ENCODE results near the gene FARP1. TPM values are rescaled to one million over a fixed set of nuclear protein-coding genes. Genes with fewer than 3 reads are reported as not detected.

The FARP1 gene
- total RNA-seq, 2 donors from 2014 or later = 1.0 to 2.2 TPM

DNA sequence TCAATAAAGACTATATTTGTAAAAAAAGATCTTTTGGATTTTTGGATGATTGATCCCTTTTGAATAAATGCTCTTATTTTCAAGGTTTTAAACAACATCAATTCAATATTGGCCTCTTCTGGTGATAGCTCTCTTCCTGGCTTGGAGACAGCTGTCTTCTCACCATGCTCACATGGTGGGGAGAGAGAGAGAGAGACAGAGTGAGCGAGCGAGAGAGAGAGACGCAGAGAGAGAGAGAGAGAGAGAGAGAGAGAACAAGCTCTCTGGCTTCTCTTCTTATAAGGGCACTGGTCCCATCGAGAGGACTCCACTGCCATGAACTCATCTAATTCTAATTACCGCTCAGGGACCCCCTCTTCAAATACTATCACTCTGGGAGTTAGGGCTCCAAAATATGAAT, 32.1 kb upstream of the FARP1 start:
- H3K36me3 Mint-ChIP-seq = no peaks in the 10 kb centered on the region
- no peak overlapping the region for H3K27ac Mint-ChIP-seq
- H3K9me3 Mint-ChIP-seq = no peaks in the 10 kb centered on the region
- no peak for DNase-seq (ENCODE audit: low spot score)
- H3K4me3 Mint-ChIP-seq = no peak overlapping the region
- no peak for ATAC-seq
- no peaks in the 10 kb centered on the region for H3K27me3 Mint-ChIP-seq
- no peaks in the 10 kb centered on the region for H3K4me1 Mint-ChIP-seq (ENCODE audit: low read depth in 2 of 2)

DNA sequence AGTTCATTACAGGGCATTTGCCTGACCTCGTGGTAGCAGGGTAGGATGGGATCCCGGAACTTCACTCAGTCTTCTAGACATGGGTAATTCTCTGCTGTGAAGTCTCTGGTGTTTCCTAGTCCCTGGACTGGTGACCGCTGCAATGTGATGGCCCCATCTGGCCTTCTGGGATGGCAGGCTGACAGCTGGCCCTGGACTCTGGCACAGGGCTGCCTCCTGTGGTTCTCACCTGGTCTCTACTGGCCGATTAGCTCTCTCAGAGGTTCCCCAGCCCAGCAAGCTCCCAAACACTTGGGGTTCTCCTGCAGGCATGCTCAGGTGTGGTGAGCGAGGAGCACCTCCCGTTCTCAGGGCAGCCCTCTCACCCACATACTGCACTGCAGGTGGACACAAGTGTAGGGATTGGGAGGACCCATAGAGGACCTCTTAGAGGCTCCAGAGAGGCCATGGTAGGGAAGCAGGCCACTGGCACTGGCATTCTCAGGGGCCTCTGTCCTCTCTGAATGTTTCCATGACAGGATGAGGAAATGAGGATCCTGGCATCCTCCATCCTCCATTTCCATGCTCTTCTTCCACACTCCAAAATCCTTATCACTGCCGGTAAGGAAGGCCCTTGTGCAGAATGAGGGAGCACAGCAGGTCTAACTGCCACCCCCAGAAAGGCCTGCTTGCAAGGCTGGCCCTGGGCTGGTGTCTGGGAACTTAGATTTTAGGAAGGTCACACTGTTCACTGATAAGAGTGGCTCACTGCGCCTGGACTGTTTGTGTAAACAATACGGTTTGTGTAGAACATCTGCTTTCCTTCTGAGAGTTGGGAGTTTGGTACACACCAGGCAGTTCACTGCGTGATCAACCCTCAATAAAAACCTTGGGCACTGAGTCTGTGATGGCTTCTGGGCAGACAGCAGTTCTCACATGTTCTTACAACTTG, 31.5 kb upstream of the FARP1 start:
- no peak overlapping the region for H3K4me3 Mint-ChIP-seq
- no peaks in the 10 kb centered on the region for H3K4me1 Mint-ChIP-seq (ENCODE audit: low read depth in 2 of 2)
- H3K27ac Mint-ChIP-seq = no peak overlapping the region
- no peaks in the 10 kb centered on the region for H3K36me3 Mint-ChIP-seq
- ATAC-seq (peak in 1 of 2 donors; percentile 11), DNase-seq (ENCODE audit: low spot score) (no peak)
- H3K9me3 Mint-ChIP-seq = no peaks in the 10 kb centered on the region
- H3K27me3 Mint-ChIP-seq = no peaks in the 10 kb centered on the region

DNA sequence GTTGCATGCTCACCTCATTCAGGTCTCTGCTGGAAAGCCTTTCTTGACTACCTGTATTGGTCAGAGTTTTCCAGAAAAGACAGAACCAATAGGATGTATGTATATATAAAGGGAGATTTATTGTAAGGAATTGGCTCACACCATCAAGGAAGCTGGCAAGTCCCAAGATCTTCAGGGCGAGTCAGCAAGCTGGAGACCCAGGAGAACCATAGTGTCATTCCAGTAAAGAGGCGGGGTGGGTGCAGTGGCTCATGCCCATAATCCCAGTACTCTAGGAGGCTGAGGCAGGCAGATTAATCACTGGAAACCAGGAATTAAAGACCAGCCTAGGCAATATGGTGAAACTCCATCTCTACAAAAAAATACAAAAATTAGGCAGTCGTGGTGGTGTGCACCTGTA, 30.4 kb upstream of the FARP1 start:
- H3K4me1 Mint-ChIP-seq (ENCODE audit: low read depth in 2 of 2) = no peaks in the 10 kb centered on the region

DNA sequence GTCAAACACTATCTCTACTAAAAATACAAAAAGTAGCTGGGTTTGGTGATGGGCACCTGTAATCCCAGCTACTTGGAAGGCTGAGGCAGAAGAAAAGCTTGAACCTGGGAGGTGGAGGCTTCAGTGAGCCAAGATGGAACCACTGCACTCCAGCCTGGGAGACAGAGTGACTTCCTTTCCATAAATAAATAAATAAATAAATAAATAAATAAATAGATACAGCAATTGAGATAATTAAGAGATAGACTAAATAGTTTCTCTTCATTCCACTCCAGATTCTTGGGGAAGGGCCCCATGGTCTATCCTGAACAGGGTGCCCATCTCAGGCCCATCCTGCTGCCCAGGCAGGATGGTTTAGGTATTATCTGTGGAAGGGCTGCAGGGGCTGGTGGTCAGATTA, 24.0 kb upstream of the FARP1 start:
- DNase-seq (ENCODE audit: low spot score) (no peak), ATAC-seq (no peak)
- H3K27ac Mint-ChIP-seq = no peak overlapping the region
- peaks cover under 1% of the 10 kb centered on the region for H3K36me3 Mint-ChIP-seq
- no peaks in the 10 kb centered on the region for H3K4me1 Mint-ChIP-seq (ENCODE audit: low read depth in 2 of 2)
- no peak overlapping the region for H3K4me3 Mint-ChIP-seq
- H3K27me3 Mint-ChIP-seq = peaks cover 0 to 9% of the 10 kb centered on the region in 2 donors
- peaks cover under 1% of the 10 kb centered on the region for H3K9me3 Mint-ChIP-seq

More for the DNA sequence above, 30.4 kb upstream of the FARP1 start:
- no peak for ATAC-seq
- Mint-ChIP-seq H3K27me3 (no peaks in the 10 kb centered on the region), H3K4me3 (no peak overlapping the region), H3K9me3 (no peaks in the 10 kb centered on the region), H3K27ac (no peak overlapping the region), H3K36me3 (no peaks in the 10 kb centered on the region)
- DNase-seq (ENCODE audit: low spot score) = no peak

DNA sequence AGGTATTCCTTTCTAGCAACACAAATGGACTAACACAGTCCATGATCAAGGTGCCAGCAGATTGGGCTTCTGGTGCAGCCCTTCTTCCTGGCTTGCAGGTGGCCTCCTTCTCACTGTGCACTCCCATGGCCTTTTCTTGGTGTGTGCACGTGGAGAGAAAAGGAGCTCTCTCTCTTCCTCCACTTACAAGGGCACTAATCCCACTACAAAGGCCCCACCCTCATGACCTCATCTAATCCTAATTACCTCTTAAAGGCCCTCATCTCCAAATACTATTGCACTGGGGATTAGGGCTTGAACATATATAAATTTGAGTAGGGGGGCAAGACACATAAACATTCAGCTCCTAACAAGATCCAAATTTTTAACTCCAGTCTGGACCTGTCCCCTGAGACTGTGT, 19.7 kb upstream of the FARP1 start:
- peaks cover 6 to 19% of the 10 kb centered on the region in 2 donors for H3K27me3 Mint-ChIP-seq
- no peak for DNase-seq (ENCODE audit: low spot score)
- peaks cover 5% of the 10 kb centered on the region for H3K36me3 Mint-ChIP-seq
- H3K27ac Mint-ChIP-seq = no peak overlapping the region
- no peak overlapping the region for H3K4me3 Mint-ChIP-seq
- no peaks in the 10 kb centered on the region for H3K4me1 Mint-ChIP-seq (ENCODE audit: low read depth in 2 of 2)
- H3K9me3 Mint-ChIP-seq = peaks cover 5% of the 10 kb centered on the region
- ATAC-seq = no peak

DNA sequence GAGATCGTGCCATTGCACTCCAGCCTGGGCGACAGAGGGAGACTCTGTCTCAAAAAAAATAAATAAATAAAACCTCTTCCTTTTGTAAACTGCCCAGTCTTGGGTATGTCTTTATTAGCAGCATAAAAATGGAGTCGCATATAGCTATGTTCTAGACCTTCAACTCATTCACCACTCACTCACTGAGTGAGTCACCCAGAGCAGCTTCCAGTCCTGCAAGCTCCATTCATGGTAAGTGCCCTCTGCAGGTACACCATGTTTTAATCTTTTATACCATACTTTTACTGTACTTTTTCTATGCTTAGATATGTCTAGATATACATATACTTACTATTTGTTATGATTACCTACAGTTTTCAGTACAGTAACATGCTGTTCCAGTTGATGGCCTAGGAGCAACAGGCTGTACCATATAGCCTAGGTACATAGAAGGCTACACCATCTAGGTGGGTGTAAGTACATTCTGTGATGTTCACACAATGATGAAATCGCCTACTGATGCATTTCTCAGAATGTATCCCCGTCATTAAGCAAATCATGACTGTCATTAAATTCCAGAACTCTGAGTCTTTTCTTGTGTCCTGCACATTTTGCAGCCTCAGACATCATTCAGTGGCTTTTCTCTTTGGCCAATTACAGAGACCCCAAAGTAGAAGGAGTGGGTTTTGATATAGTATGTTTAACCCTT, 13.7 kb upstream of the FARP1 start:
- Mint-ChIP-seq H3K27ac (no peak overlapping the region), H3K9me3 (peaks cover 2% of the 10 kb centered on the region), H3K27me3 (peaks cover 12 to 44% of the 10 kb centered on the region in 2 donors), H3K4me3 (no peak overlapping the region), H3K4me1 (ENCODE audit: low read depth in 2 of 2) (no peaks in the 10 kb centered on the region), H3K36me3 (peaks cover 1% of the 10 kb centered on the region)
- ATAC-seq = no peak
- no peak for DNase-seq (ENCODE audit: low spot score)

DNA sequence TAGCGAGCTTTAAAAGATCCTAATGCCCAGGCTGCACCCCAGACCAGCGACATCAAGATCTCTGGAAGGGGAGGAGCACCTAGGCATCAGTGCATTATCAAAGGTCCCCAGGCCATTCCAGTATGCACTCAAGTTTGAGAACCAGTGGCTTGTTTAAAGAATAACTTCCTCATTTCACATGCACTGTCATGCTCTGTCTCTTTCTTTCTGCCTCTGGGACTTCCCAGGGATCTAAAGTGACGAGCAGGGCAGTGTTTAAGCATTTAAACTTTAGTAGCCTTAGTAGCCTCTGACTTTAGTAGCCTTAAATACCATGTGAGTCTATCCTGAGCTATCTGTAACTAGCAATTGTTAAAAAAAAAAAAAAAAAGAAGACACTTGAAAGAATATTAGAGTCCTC, 8.9 kb upstream of the FARP1 start:
- H3K4me3 Mint-ChIP-seq = no peak overlapping the region
- H3K27ac Mint-ChIP-seq = no peak overlapping the region
- no peaks in the 10 kb centered on the region for H3K9me3 Mint-ChIP-seq
- H3K36me3 Mint-ChIP-seq = no peaks in the 10 kb centered on the region
- ATAC-seq (no peak), DNase-seq (ENCODE audit: low spot score) (no peak)
- no peaks in the 10 kb centered on the region for H3K4me1 Mint-ChIP-seq (ENCODE audit: low read depth in 2 of 2)
- H3K27me3 Mint-ChIP-seq = peaks cover 25 to 43% of the 10 kb centered on the region in 2 donors

DNA sequence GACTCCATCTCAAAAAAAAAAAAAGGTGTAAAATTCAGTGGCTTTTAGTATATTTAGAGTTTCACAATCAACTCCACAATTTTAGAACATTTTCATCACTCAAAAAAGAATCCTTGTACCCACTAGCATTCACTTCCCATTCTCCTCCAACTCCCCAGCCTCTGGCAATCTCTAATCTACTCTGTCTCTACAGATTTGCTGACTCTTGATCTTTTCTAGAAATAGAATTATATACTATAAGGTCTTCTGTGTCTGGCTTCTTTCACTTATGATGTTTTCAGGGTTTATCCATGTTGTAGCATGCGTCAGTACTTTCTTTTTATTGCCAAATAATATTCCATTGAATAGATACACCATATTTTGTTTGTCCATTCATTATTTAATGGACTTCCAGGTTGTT, 8.0 kb upstream of the FARP1 start:
- DNase-seq (ENCODE audit: low spot score) = no peak
- Mint-ChIP-seq H3K27me3 (peaks cover 29 to 41% of the 10 kb centered on the region in 2 donors), H3K27ac (no peak overlapping the region), H3K9me3 (no peaks in the 10 kb centered on the region), H3K4me1 (ENCODE audit: low read depth in 2 of 2) (no peaks in the 10 kb centered on the region), H3K36me3 (no peaks in the 10 kb centered on the region), H3K4me3 (no peak overlapping the region)
- ATAC-seq = no peak

DNA sequence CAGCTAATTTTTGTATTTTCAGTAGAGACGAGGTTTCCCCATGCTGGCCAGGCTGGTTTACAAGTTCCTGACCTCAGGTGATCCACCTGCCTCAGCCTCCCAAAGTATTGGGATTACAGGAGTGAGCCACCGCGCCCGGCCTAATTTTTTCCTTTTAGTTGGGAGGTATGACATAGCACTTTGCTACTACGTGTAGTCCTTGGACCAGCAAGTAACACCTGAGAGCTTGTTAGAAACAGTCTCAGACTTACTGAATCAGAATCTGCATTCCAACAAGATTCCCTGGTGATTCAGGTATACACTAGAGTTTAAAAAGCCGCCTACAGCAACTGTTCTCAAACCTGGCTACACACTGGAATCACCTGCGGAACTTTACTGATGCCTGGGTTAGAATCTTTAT, 1.8 kb upstream of the FARP1 start:
- Mint-ChIP-seq H3K27me3 (peaks cover 36% of the 10 kb centered on the region in 2 donors), H3K36me3 (no peaks in the 10 kb centered on the region), H3K27ac (no peak overlapping the region), H3K4me1 (ENCODE audit: low read depth in 2 of 2) (peaks cover 0 to 9% of the 10 kb centered on the region in 2 donors), H3K9me3 (no peaks in the 10 kb centered on the region), H3K4me3 (no peak overlapping the region)
- DNase-seq (ENCODE audit: low spot score) = no peak
- no peak for ATAC-seq

DNA sequence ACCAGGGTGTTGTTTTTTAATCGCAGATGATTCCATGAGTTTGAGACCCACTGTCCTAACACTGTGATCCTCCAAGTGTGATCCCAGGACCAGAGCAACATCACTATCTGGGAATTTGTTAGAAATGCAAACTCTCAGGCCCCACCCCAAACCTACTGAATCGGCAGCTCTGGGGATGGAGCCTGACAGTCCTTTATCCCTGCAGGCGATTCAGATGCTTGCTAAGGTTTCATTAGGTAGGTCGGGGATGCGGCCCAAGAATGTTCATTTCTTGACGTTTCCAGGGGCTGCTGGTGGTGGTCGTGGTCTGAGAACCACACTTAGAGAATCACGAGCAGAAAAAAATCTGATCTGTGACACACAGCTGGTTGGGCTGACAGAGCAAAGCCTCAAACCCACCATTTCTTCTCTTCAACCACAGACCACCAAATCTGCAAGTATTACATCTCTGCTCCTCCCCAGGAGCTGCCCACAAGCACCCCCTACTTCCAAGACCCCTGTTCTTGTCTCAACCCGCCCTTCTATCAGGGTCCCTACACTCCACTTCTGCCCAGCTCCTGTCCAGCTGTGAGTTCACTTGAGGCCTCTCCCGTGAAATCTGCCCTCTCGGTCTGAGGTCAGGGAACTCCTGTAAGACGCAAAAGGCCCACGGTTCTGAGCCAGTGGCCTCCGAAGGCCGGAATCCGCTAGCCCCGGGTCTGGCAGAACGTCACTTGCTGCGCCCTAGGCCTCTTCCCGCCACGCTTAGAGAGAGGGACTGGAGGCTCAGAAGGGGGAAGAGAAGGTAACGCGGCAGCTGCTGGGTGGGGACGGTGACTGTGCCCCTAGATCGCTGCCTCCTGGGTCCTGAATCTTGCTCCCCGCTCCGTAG, 1.1 kb upstream of the FARP1 start:
- H3K4me3 Mint-ChIP-seq = peak overlapping the region; percentile 27
- DNase-seq (ENCODE audit: low spot score) = no peak
- no peak overlapping the region for H3K27ac Mint-ChIP-seq

DNA sequence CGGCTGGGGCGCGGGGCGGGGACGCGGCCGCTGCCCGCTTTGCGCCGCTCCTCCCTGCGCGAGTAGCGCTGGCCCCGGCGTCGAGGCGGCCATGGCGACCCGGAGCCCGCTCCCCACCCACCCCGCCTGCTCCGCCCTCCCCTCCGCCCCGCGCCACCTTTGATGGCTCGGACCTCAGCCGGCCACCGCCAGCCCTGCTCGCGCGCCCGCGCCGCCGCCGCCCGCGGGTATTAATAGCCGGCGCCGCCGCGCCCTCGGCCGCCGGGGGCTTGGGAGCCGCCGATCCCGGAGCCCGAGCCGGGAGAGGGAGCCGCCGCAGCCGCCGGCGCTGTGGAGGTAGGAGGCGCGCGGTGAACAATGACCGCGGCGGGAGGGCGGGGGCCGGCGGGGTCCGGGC, 261 bp downstream of the FARP1 start:
- peaks cover 0 to 9% of the 10 kb centered on the region in 2 donors for H3K4me1 Mint-ChIP-seq (ENCODE audit: low read depth in 2 of 2)
- H3K9me3 Mint-ChIP-seq = no peaks in the 10 kb centered on the region
- peaks cover 31 to 38% of the 10 kb centered on the region in 2 donors for H3K27me3 Mint-ChIP-seq
- no peak for DNase-seq (ENCODE audit: low spot score)
- no peak overlapping the region for H3K4me3 Mint-ChIP-seq
- peak in 1 of 2 donors; percentile 50 for ATAC-seq
- no peaks in the 10 kb centered on the region for H3K36me3 Mint-ChIP-seq
- no peak overlapping the region for H3K27ac Mint-ChIP-seq

More for the DNA sequence above, 1.1 kb upstream of the FARP1 start:
- H3K36me3 Mint-ChIP-seq = no peaks in the 10 kb centered on the region
- peaks cover 35 to 36% of the 10 kb centered on the region in 2 donors for H3K27me3 Mint-ChIP-seq
- ATAC-seq = no peak
- H3K9me3 Mint-ChIP-seq = no peaks in the 10 kb centered on the region
- H3K4me1 Mint-ChIP-seq (ENCODE audit: low read depth in 2 of 2) = peaks cover 0 to 9% of the 10 kb centered on the region in 2 donors

DNA sequence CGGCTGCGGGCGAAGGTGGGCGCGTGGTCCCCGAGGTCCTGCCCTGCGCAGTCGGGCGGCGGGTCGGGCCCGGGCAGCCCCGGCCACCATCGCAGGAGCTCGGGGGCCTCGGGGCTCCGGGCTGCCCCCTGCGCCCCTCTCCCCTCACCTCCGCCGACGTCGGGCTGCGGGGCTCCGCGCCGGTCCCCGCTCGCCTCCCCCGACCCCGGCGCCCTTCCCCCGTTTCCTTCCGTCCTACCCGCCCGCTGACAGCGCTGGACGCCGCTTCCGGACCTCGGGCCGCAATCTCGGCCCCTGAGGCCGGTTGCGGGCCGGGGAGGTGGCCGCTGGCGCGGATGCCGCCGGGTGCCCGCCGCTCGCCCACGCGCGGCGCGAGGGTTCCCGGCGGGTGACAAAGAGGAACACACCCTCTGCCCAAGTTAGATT, 720 bp downstream of the FARP1 start:
- Mint-ChIP-seq H3K4me3 (peak overlapping the region; percentile 39), H3K36me3 (no peaks in the 10 kb centered on the region), H3K27me3 (peaks cover 31 to 42% of the 10 kb centered on the region in 2 donors), H3K27ac (no peak overlapping the region), H3K4me1 (ENCODE audit: low read depth in 2 of 2) (peaks cover 0 to 9% of the 10 kb centered on the region in 2 donors), H3K9me3 (no peaks in the 10 kb centered on the region)
- ATAC-seq = no peak
- DNase-seq (ENCODE audit: low spot score) = no peak

DNA sequence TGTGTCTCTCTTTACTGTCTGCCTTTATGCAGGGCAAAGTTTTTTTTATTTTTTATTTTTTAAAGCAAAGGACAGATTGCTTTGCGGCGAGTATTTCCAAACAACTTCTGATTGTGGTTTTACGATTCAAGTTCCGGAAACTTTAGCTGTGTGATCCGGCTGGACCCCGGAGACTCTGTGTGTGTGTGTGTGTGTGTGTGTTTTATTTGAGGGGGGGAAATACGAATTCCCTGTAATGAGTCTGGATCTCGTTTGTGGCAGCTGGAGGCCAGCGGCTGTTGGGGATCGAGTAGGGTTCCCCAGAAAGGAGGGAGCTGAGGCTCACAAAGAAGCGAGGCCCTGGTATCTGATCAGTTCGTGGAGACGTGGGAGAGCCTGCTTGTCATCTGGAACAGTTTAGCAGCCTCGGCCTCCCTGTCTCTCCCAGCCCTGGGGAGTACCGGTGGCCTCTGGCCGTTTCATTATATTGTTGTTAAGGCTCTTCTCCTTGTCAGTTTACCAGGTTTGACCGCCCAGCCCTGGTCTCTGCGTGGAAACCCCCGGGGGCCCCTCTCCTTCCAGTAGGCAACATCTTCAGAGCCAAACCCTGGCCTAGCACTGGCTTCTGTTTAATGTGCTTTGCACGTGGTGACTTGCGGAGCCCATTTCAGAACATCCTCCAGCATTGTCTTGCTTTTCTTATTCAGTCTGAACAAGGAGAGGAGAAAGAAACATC, 1.3 kb downstream of the FARP1 start:
- H3K36me3 Mint-ChIP-seq = no peaks in the 10 kb centered on the region
- peaks cover 32 to 47% of the 10 kb centered on the region in 2 donors for H3K27me3 Mint-ChIP-seq
- peak overlapping the region; percentile 39 for H3K4me3 Mint-ChIP-seq
- no peaks in the 10 kb centered on the region for H3K9me3 Mint-ChIP-seq
- ATAC-seq (no peak), DNase-seq (ENCODE audit: low spot score) (no peak)
- H3K27ac Mint-ChIP-seq = no peak overlapping the region
- peaks cover 0 to 9% of the 10 kb centered on the region in 2 donors for H3K4me1 Mint-ChIP-seq (ENCODE audit: low read depth in 2 of 2)

Data from natural killer cell treated with Interleukin-12 subunit alpha and Interleukin-12 subunit beta and Interleukin-15 and Interleukin-18, amount 100 ng/mL, for 72 hours (primary cell).